NCI-H1694 treated with DMSO at 0.1 percent for 48 hours (cell line): ENCODE results near the gene PLD4.
"Not testable (repeated sequence)": the region's sequence is repeated elsewhere in the genome, so short reads cannot be mapped to it uniquely, and the experiment has no call there.

Experiments
- DNase-seq: peaks from one replicate; lab custom pipeline; 2025; lab: John Stamatoyannopoulos, UW

PLD4 gene

GRCh38 chr14:104898870-104899510 lies 25.7 kb upstream of the PLD4 start:
- no peak for DNase-seq

- no peak for DNase-seq
Observed at GRCh38 chr14:104899781-104900180, 24.9 kb upstream of the PLD4 start.

DNA sequence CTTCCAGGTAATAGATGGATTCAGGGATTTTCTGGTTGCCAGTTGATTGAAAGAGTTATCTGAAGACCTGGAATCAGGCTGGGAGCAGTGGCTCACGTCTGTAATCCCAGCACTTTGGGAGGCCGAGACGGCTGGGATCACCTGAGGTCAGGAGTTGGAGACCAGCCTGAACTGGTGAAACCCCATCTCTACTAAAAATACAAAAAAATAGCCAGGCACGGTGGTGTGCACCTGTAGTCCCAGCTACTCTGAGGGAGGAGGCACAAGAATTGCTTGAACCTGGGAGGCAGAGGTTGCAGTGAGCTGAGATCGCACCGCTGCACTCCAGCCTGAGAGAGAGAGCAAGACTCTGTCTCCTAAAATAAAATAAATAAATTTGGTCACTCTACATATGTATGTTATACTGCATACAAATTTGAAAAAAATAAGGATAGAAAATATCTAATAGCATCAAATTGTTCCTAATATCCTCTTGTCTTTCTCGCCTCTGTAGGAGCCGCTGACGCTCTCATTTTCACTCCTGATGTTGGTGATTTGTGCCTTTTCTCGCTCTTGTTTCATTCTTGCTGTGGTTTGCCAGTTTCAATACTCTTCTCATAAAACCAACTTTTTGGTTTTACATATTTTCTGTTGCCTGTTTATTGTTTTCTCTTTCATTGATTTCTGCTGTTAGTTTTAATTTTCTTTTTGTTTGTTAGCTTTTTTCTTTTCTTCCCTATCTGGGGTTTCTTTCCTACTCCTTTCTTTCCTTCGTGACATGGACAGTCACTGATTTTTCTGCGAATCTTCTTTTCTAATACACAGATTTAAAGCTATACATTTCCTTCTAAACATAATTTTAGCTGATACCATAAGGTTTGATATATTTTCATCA lies 23.8 kb upstream of the PLD4 start:
- DNase-seq: no peak

GRCh38 chr14:104903990-104904389 lies 20.7 kb upstream of the PLD4 start:
- DNase-seq: no peak

- not testable (repeated sequence) for DNase-seq
Observed at GRCh38 chr14:104904650-104905578, 19.8 kb upstream of the PLD4 start.

DNA sequence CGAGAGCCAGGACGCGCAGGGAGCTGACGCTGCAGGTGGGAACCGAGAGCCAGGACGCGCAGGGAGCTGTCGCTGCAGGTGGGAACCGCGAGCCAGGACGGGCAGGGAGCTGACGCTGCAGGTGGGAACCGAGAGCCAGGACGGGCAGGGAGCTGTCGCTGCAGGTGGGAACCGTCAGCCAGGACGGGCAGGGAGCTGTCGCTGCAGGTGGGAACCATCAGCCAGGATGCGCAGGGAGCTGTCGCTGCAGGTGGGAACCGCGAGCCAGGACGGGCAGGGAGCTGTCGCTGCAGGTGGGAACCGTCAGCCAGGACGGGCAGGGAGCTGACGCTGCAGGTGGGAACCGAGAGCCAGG lies 19.1 kb upstream of the PLD4 start:
- DNase-seq: not testable (repeated sequence)

- no peak for DNase-seq
Observed at GRCh38 chr14:104908303-104908702, 16.4 kb upstream of the PLD4 start.

- DNase-seq: no peak
Observed at GRCh38 chr14:104912053-104912452, 12.6 kb upstream of the PLD4 start.

DNA sequence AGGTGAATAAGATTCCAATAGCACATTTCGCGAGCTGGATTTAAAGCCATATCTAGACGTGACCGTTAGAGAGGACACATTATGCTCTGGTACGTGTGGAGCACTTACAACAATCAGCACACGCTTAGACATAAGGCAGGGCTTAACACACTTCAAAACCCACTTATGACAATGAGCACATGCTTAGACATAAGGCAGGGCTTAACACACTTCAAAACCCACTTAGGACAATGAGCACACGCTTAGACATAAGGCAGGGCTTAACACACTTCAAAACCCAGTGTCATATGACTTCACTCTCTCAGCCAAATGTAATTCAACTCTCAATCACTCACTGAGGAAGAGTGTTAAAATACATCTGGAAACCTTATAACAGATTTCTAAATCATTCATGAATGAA lies 11.2 kb upstream of the PLD4 start:
- no peak for DNase-seq

DNA sequence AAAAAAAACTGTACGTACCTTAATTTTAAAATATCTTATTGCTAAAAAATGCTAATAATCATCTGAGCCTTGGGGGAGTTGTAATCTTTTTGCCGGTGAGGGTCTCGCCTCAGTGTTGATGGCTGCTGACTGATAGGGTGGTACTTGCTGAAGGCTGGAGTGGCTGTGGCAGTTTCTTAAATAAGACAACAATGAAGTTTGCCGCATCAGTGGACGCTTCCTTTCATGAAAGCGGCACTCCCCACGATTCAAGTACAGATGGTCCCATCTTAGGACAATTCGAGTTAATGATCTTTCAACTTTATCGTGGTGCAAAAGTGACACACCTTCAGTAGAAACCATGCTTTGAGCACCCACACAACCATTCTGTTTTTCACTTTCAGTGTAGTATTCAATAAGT lies 7.6 kb upstream of the PLD4 start:
- no peak for DNase-seq

- DNase-seq: no peak
Observed at GRCh38 chr14:104917993-104918392, 6.7 kb upstream of the PLD4 start.

- DNase-seq: not testable (repeated sequence)
Observed at GRCh38 chr14:104919152-104919992, 5.3 kb upstream of the PLD4 start.

GRCh38 chr14:104919993-104920315 lies 4.7 kb upstream of the PLD4 start:
- DNase-seq: no peak

- no peak for DNase-seq
Observed at GRCh38 chr14:104923640-104924420, 849 bp upstream of the PLD4 start.

- no peak for DNase-seq
Observed at GRCh38 chr14:104925214-104925854, 655 bp downstream of the PLD4 start.

DNA sequence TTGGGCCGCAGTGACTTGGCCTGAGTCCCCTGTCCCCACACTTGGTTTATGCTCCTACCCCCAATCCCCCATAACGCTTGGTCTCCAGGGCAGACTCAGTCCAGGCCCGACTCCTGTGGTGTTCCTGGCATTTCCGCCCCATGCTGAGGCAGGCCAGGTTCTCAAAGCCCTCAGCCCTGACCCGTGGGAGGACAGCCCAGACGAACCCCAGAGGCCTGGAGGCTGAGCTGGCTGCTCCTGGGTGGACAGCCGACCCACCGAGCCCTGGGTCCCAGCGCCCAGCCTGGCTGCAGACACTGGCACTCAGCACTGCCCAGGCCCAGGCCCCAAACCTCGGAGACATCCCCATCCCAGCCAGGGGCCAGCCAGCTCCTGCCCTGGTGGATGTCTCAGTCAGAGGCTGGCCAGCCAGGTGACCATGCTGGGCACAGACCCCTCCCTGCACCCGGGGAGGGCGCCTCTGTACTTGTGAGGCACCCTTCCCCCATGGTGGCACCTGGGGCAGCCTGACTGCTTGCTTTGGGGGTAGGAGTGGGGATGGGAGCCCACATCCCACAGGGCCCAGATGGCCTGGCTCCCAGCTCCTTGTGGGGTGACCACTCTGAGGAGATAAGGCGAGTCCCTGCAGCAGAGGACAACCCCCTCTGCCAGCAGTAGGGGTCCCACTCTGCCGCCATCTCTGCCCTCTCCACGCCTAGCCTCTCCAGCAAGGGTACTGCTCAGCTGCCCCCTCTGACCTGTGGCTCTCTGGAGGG lies 1.4 kb downstream of the PLD4 start:
- no peak for DNase-seq

GRCh38 chr14:104926619-104927431 lies 2.1 kb downstream of the PLD4 start:
- no peak for DNase-seq

DNA sequence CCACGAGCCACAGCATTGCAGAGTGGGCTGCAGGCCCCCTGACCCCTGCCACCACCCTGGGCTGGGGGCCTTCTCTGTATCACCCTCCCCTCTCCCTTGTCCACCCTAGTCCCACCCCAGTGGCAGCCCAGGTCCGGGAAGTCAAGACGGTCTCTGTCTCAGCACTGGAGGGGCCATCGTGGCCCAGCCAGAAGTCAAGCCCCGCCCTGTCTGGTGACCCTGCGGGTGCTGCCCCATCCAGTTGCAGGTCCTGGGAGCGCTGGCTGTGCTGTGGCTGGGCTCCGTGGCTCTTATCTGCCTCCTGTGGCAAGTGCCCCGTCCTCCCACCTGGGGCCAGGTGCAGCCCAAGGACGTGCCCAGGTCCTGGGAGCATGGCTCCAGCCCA lies 2.7 kb downstream of the PLD4 start:
- DNase-seq: no peak

GRCh38 chr14:104927901-104928300 lies 3.2 kb downstream of the PLD4 start:
- DNase-seq: no peak
